ENCODE data around the gene ZNF362.

Gene ZNF362

GRCh38 chr1:33244143-33244808 lies 12.0 kb upstream of the ZNF362 start:
- in situ Hi-C loops (cut with MboI; ENCODE audit: low sequenced_read_pairs): no loop called here

- in situ Hi-C loops (cut with MboI; ENCODE audit: low sequenced_read_pairs): no loop called here
Observed at GRCh38 chr1:33244809-33245186, 11.5 kb upstream of the ZNF362 start.

- in situ Hi-C loops (cut with MboI; ENCODE audit: low sequenced_read_pairs): no loop called here
Observed at GRCh38 chr1:33246171-33246570, 10.1 kb upstream of the ZNF362 start.

DNA sequence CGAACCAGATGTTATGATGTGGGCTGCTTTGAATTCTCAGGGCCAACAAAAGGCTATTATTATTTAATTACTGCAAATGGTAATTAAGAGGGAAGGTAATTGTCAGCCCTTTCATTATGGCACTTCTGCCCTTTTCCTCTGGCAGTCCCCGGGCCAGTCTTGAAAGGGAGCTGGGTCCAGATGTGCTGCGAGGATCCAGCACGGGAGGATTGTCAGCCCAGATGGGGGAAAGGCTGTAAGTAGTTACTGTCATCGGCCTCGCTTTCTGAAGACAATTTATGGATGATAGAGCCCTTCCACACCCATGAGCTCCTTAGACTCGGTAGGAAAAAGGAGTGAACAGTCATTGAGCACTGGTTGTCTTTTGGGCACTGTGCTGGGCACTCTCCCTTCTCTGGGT lies 8.7 kb upstream of the ZNF362 start:
- in situ Hi-C loops (cut with MboI; ENCODE audit: low sequenced_read_pairs): no loop called here

- in situ Hi-C loops (cut with MboI; ENCODE audit: low sequenced_read_pairs): no loop called here
Observed at GRCh38 chr1:33248244-33248643, 8.0 kb upstream of the ZNF362 start.

GRCh38 chr1:33249422-33249821 lies 6.9 kb upstream of the ZNF362 start:
- in situ Hi-C loops (cut with MboI; ENCODE audit: low sequenced_read_pairs): no loop called here

- in situ Hi-C loops (cut with MboI; ENCODE audit: low sequenced_read_pairs): no loop called here
Observed at GRCh38 chr1:33250217-33250616, 6.1 kb upstream of the ZNF362 start.

- in situ Hi-C loops (cut with MboI; ENCODE audit: low sequenced_read_pairs): no loop called here
Observed at GRCh38 chr1:33250724-33251123, 5.6 kb upstream of the ZNF362 start.

- in situ Hi-C loops (cut with MboI; ENCODE audit: low sequenced_read_pairs): no loop called here
Observed at GRCh38 chr1:33254491-33254890, 1.8 kb upstream of the ZNF362 start.

DNA sequence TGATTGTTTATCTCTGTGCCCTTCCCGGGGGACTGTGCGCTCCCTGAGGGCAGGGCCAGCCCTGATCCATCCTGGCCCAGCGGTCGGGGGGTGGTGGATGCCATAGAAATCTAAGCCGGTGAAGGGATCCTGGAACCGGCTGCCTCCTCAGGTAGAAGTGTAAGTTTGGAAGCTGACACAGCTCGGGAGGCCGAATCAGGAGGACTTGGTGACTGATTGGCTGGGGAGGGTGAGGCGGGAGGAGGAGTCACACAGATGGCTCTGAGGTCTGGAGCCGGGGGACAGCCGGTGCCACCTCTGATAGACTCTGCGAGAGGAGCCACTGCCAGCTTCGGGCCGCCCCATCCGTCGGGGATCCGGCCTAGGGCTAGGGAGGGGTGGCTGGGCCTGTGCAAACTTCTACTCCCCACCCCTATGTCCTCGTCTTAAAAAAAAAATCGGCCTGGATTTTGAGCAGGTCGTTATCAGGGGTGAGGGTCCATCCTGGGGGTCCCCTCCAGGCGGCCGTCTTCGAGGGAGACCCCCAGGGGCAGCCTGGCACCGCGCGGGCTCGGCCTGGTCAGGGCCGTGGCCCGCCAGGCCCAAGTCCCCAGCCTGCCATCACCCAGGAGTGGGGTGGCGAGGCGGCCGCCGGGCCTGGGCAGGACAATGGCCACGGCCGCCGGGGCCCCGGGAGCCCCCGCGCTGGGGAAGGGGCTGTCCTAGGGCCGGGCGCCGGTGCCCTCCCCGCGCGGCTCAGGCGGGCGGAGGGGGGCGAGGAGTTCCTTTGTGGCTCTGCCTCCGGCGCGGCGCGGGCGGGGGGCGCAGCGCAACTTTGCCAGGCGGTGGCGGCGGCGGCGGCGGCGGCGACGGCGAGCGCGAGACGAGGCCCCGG lies 708 bp upstream of the ZNF362 start:
- in situ Hi-C loops (cut with MboI; ENCODE audit: low sequenced_read_pairs): no loop called here

DNA sequence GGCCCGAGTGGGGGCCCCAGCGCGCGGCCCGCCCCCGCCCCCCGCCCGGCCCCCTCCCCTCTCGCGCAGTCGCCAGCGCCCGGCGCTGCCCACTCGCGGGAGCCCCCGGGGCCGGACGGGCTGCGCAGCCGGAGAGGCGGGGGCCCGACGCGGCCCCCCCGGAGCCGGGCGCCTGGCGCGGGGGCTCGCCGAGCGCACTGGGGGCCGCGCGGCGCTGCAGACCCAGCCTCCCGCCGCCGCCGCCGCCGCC lies 146 bp upstream of the ZNF362 start:
- in situ Hi-C loops (cut with MboI; ENCODE audit: low sequenced_read_pairs): no loop called here

GRCh38 chr1:33257207-33257771 lies 997 bp downstream of the ZNF362 start:
- in situ Hi-C loops (cut with MboI; ENCODE audit: low sequenced_read_pairs): no loop called here

DNA sequence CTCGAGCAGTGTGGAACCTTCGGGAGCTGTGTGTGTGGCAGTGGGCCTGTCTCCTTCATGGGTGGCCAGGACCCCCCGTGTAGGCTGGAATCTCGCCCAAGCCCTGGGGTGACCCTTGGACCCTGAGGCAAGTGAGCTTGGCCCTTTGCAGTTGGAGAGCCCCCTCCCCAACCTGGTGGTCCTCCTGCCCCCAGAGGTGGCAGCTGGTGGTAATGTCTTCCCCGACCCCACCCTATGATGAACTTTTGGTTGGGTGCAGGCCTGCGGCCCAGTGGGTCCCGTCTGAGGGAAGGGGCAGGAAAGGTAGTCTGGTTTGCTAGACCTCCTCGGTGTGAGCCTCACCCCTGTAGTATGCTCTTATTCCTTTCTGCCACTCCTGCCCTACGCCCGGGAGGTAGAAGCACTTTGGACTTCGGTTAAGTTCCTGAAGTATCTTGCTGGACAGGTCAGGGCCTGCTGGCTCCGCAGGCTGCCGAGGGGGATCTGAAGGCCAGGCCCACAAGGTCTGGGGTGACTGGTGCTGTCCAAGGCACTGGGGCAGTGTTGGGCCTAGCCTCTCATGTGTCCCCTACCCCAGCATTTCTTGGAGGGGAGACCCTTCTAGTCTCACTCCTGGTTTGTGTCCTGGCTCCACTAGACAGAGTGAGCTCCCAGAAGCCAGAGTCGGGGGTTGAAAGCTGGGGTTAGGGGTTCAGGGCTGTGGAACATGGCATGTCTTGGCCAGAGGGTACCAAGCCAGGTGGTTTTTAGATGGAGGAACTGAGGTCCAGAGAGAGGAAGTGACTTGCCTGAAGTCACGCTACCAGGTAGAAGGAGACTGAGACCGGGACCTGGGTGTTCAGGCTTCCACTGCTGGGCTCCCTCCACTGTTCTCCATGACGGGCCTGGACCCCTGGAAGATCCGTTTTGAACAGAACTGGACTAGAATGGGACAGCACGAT lies 1.8 kb downstream of the ZNF362 start:
- in situ Hi-C loops (cut with MboI; ENCODE audit: low sequenced_read_pairs): no loop called here

- in situ Hi-C loops (cut with MboI; ENCODE audit: low sequenced_read_pairs): no loop called here
Observed at GRCh38 chr1:33258788-33259274, 2.5 kb downstream of the ZNF362 start.

DNA sequence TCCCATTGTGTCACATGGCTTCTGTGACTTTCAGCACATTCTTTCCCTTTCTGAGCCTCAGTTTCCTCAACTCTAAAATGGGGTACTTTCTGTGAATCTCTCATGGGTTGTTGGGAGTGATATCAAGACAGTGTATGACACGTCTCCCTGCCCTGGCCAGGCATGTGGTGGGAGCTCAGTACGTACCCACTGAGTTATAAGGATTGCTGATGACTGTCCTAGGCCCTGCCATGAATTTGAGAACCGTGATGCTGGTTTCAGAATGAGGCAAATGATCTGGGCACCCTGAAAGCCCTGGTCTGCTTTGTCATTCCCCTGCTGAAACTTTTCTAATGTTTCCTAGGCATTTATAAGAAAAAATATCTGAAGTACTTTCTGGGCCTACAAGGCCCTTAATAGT lies 3.6 kb downstream of the ZNF362 start:
- in situ Hi-C loops (cut with MboI; ENCODE audit: low sequenced_read_pairs): no loop called here

- in situ Hi-C loops (cut with MboI; ENCODE audit: low sequenced_read_pairs): no loop called here
Observed at GRCh38 chr1:33260439-33260838, 4.1 kb downstream of the ZNF362 start.

DNA sequence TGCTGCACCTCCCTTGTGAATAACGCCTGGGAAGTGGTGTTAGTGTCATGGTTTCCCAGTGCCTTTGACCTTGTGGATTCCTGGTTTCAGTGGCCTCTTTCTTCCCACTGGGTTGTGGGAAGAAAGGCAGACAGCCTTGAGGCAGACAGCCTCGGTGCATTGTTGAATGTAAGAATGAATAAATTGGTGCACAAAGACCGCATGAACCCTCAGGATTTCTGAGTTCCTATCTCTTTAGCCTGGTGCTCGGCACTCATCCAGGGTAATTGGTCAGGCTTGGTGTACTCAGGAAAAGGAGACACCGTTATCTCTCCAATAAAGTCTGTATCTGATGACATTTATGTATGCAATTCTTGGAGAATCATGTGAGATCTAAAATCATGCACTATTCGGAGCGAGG lies 5.1 kb downstream of the ZNF362 start:
- in situ Hi-C loops (cut with MboI; ENCODE audit: low sequenced_read_pairs): no loop called here

GRCh38 chr1:33263890-33264504 lies 7.7 kb downstream of the ZNF362 start:
- in situ Hi-C loops (cut with MboI; ENCODE audit: low sequenced_read_pairs): no loop called here

- in situ Hi-C loops (cut with MboI; ENCODE audit: low sequenced_read_pairs): no loop called here
Observed at GRCh38 chr1:33265780-33266605, 9.7 kb downstream of the ZNF362 start.

DNA sequence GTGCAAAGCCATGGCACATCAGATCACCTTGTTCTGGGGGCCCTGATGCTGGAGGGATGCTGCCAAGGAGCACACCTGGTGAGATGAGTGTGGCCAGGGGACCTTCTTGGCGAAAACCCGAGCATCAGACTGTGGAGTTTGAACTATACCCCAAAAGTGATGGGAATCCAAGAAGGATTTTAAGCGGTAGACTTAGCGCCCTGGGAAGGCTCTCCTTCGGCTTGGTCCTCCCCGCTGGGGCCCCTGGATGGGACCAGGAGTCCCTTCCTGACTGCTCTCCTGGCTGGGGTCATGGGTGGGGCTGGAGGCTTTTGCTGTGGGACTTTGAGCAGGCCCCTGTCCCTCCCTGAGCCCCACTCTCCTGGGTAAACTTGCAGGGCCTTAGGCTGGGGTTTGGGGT lies 10.5 kb downstream of the ZNF362 start:
- in situ Hi-C loops (cut with MboI; ENCODE audit: low sequenced_read_pairs): no loop called here

All from hTERT RPE-1 (cell line).